Endodermal cell (in vitro differentiated cells): ENCODE measurements around the gene KRTAP10-2. TPM values are rescaled to one million over a fixed set of nuclear protein-coding genes. Genes with fewer than 3 reads are reported as not detected.

Experiments used
- DNase-seq: peaks from one replicate; pipeline ENCODE4 v3.0.0-alpha.2; 2017
- H3K27ac ChIP-seq: 2 replicates; pipeline ENCODE4 v1.5.1; 2013; ENCODE audit warnings: mild to moderate bottlenecking, low read depth, low read length, moderate library complexity
- H3K27me3 ChIP-seq: 2 replicates; pipeline ENCODE4 v1.6.1; 2013; ENCODE audit warnings: mild to moderate bottlenecking, low read length, moderate library complexity; ENCODE audit not compliant: insufficient read depth, control insufficient read depth, poor library complexity, severe bottlenecking
- H3K36me3 ChIP-seq: 2 replicates; pipeline ENCODE4 v1.7.0; 2013; ENCODE audit warnings: mild to moderate bottlenecking, low read length, moderate library complexity; ENCODE audit not compliant: control insufficient read depth, insufficient read depth
- H3K4me1 ChIP-seq: one replicate; pipeline ENCODE4 v1.7.0; 2013; ENCODE audit warnings: low read length; ENCODE audit not compliant: control insufficient read depth, insufficient read depth
- H3K4me3 ChIP-seq: 2 replicates; pipeline ENCODE4 v1.5.1; 2013; ENCODE audit warnings: mild to moderate bottlenecking, low read length, moderate library complexity
- H3K9ac ChIP-seq: 2 replicates; pipeline ENCODE4 v1.6.1; 2013; ENCODE audit warnings: mild to moderate bottlenecking, low read length, moderate library complexity; ENCODE audit not compliant: poor library complexity, severe bottlenecking; ENCODE audit errors: extremely low read depth
- H3K9me3 ChIP-seq: 2 replicates; pipeline ENCODE4 v1.6.1; 2013; ENCODE audit warnings: mild to moderate bottlenecking, low read length, moderate library complexity; ENCODE audit not compliant: control insufficient read depth
- H3K27ac Mint-ChIP-seq: 2 replicates; pipeline ENCODE4 v1.8.0; 2020; ENCODE audit warnings: mixed read lengths
- H3K27me3 Mint-ChIP-seq: 2 replicates; pipeline ENCODE4 v1.8.0; 2021; ENCODE audit warnings: mild to moderate bottlenecking, mixed read lengths; ENCODE audit not compliant: insufficient read depth
- H3K36me3 Mint-ChIP-seq: 2 replicates; pipeline ENCODE4 v1.8.0; 2020; ENCODE audit warnings: low read depth, mixed read lengths
- H3K4me1 Mint-ChIP-seq: 2 replicates; pipeline ENCODE4 v1.8.0; 2020; ENCODE audit warnings: mixed read lengths
- H3K4me3 Mint-ChIP-seq: 2 replicates; pipeline ENCODE4 v1.8.0; 2020; ENCODE audit warnings: mild to moderate bottlenecking, moderate library complexity, mixed read lengths
- H3K9me3 Mint-ChIP-seq: 2 replicates; pipeline ENCODE4 v1.8.0; 2020; ENCODE audit warnings: mild to moderate bottlenecking, mixed read lengths
- CTCF ChIP-seq: fragments of 200-600 bp; sonication (generic); conservative IDR thresholded peaks from 2 replicates; pipeline ENCODE4 v1.5.0; 2021; ENCODE audit warnings: antibody characterized with exemption, mild to moderate bottlenecking
- WGBS, 2 experiments: methylation state at CpG; one replicate each; pipeline versions ENCODE4 v1.1.5 to v1.1.7; 2013; ENCODE audit warnings: missing lambda C conversion rate in 2 of 2, mixed read lengths in 1 of 2; ENCODE audit not compliant: insufficient coverage in 1 of 2, insufficient read length in 1 of 2; 5-methylcytosine and 5-hydroxymethylcytosine counted together
- total RNA-seq, 2 donors: library from RNA; stranded (reverse); fragmentation: NEBNext Ultra II Directional in 1 of 2; extraction: Animal tissue kit (Norgen Biotek cat#: 25700) in 1 of 2; gene quantifications; 2 replicates in 1 of 2; 3 replicates in 1 of 2; pipeline ENCODE4 v1.2.1, GENCODE V29; 2021

Gene KRTAP10-2
- total RNA-seq, 2 donors from 2014 or later = not detected

GRCh38 chr21:44579056-44579832 lies 27.9 kb upstream of the KRTAP10-2 start:
- H3K4me3 ChIP-seq = no peak overlapping the region
- peaks cover 21% of the 10 kb centered on the region for H3K9me3 ChIP-seq
- Mint-ChIP-seq H3K27me3 (peaks cover 8% of the 10 kb centered on the region), H3K4me3 (no peak overlapping the region), H3K4me1 (peaks cover 8% of the 10 kb centered on the region), H3K9me3 (peaks cover 34% of the 10 kb centered on the region), H3K27ac (no peak overlapping the region), H3K36me3 (peaks cover 3% of the 10 kb centered on the region)
- H3K36me3 ChIP-seq = no peaks in the 10 kb centered on the region
- peak; percentile 26 for DNase-seq
- no peak overlapping the region for H3K9ac ChIP-seq
- no peaks in the 10 kb centered on the region for H3K4me1 ChIP-seq
- H3K27ac ChIP-seq = no peak overlapping the region
- H3K27me3 ChIP-seq = no peaks in the 10 kb centered on the region
- 89 to 97% methylated on average over 8 to 22 of the region's 22 CpGs for WGBS, 2 experiments
- TF ChIP-seq CTCF = no peak

GRCh38 chr21:44578371-44579055 lies 27.2 kb upstream of the KRTAP10-2 start:
- no peaks in the 10 kb centered on the region for H3K27me3 ChIP-seq
- peaks cover 8% of the 10 kb centered on the region for H3K4me1 Mint-ChIP-seq
- WGBS, 2 experiments = 93 to 100% methylated on average over 4 to 17 of the region's 17 CpGs
- H3K27ac ChIP-seq = no peak overlapping the region
- no peaks in the 10 kb centered on the region for H3K36me3 ChIP-seq
- H3K27ac Mint-ChIP-seq = no peak overlapping the region
- peaks cover 8% of the 10 kb centered on the region for H3K27me3 Mint-ChIP-seq
- peak; percentile 21 for DNase-seq
- H3K4me3 ChIP-seq = no peak overlapping the region
- no peak for TF ChIP-seq CTCF
- H3K9me3 ChIP-seq = peaks cover 21% of the 10 kb centered on the region
- peaks cover 34% of the 10 kb centered on the region for H3K9me3 Mint-ChIP-seq
- no peak overlapping the region for H3K9ac ChIP-seq
- H3K36me3 Mint-ChIP-seq = peaks cover 3% of the 10 kb centered on the region
- no peaks in the 10 kb centered on the region for H3K4me1 ChIP-seq
- no peak overlapping the region for H3K4me3 Mint-ChIP-seq

- Mint-ChIP-seq H3K4me1 (peaks cover 2% of the 10 kb centered on the region), H3K4me3 (no peak overlapping the region), H3K9me3 (peaks cover 37% of the 10 kb centered on the region), H3K27ac (no peak overlapping the region), H3K27me3 (peaks cover 6% of the 10 kb centered on the region), H3K36me3 (peaks cover 3% of the 10 kb centered on the region)
- peaks cover 19% of the 10 kb centered on the region for H3K9me3 ChIP-seq
- no peaks in the 10 kb centered on the region for H3K36me3 ChIP-seq
- no peak for TF ChIP-seq CTCF
- H3K4me1 ChIP-seq = no peaks in the 10 kb centered on the region
- no peak overlapping the region for H3K9ac ChIP-seq
- no peaks in the 10 kb centered on the region for H3K27me3 ChIP-seq
- DNase-seq = no peak
- WGBS, 2 experiments = 90 to 94% methylated on average over 5 to 7 of the region's 10 CpGs
- no peak overlapping the region for H3K27ac ChIP-seq
- H3K4me3 ChIP-seq = no peak overlapping the region
These were observed 24.7 kb upstream of the KRTAP10-2 start for GRCh38 chr21:44576025-44576420.
